Adipose tissue (tissue), 3 donors: ENCODE results near the gene RNASEL. TPM values are rescaled to one million over a fixed set of nuclear protein-coding genes. Genes with fewer than 3 reads are reported as not detected.
"Not testable (repeated sequence)": the region's sequence is repeated elsewhere in the genome, so short reads cannot be mapped to it uniquely, and the experiment has no call there.

Experiments used
- H3K27ac ChIP-seq: one replicate; pipeline ENCODE4 v1.5.1; 2013; ENCODE audit warnings: low read depth, low read length
- WGBS, 3 donors: extraction: QIAGEN DNeasy Blood & Tissue Kit; methylation state at CpG; one replicate each; pipeline ENCODE4 v1.1.7; 2013; 5-methylcytosine and 5-hydroxymethylcytosine counted together
- polyA plus RNA-seq, 3 donors: library from polyadenylated mRNA; stranded (reverse); fragments of 200-250 nt; gene quantifications; one replicate each; pipeline ENCODE4 v1.2.3, GENCODE V29; 2013
- donor health status: healthy with polysubstance abuse.
- donor health status: Bipolar disorder and iron deficiency.
- donor health status: healthy.

RNASEL gene
- polyA plus RNA-seq, 3 donors: 2.0 to 6.1 (median 3.2) TPM

DNA sequence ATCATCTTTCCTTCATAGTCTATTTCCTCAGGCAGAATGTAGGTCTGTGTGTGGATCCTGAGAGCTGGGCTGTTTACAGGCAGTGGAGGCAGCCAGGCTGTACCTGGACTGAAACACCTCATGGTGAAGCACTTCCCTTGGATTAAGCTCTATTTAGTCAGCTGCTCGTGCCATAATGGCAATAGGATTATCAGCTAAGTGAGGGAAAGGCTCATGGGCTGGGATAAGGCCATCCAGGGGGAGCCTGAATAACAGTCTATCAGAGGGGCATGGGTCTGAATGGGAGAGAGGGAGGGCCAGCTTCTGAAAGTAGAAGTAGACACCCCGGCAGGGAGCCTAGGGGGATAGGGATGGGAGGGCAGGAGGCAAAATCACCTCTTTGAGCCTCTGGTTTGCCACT is 8.3 kb downstream of the RNASEL start:
- 89 to 94% (median 94%) methylated on average over 2 of the region's 2 CpGs for WGBS, 3 donors
- no peak overlapping the region for H3K27ac ChIP-seq

DNA sequence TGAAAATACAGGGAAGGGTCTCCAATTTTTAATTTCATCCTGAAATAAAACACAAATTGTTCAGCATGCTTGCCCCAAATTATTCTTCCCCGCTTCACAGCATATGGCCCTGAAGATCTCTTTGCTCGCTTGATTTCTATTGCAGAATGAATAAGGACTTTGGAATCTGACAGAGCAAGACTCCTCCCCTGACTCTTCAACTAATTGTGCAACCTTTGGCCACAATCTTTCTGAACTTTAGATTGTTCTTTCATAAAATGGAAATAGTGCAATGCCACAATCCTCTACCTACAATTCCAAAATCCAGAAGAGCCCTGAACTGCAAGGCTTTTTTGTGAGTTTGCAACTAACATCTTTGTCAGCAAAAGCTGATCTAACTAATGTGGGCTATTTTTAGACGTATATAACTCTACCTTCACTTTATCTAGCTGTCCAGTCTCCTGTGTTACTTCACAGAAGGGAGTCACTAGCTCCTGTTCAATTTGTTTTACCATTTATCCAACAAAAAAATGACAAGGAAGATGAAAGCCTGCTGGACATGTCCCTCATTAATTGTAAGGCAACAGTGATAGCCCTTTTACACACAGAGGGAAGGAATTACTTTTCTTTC is 13.4 kb downstream of the RNASEL start:
- 53 to 72% (median 65%) methylated on average over 3 of the region's 3 CpGs for WGBS, 3 donors
- H3K27ac ChIP-seq: no peak overlapping the region

DNA sequence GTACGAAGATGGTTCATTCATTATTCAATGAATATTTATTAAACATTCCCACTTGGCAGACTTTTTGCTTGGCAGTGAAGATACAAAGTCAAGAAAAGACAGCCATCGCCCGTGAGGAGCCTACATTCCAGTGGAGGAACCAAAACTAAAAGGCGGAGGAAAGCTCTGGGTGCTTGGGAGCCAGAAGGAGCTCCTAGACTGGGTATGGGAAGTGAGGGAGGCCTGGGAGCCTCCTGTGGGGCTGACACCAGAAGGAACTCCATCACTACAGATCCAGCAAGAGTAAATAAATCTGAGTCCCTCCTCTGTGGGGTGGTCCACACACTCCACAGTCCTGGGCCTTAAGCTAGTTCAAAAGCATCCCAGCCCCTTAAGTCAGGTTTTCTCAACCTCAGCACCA is 14.9 kb downstream of the RNASEL start:
- no peak overlapping the region for H3K27ac ChIP-seq
- 95 to 98% (median 97%) methylated on average over 4 of the region's 4 CpGs for WGBS, 3 donors

DNA sequence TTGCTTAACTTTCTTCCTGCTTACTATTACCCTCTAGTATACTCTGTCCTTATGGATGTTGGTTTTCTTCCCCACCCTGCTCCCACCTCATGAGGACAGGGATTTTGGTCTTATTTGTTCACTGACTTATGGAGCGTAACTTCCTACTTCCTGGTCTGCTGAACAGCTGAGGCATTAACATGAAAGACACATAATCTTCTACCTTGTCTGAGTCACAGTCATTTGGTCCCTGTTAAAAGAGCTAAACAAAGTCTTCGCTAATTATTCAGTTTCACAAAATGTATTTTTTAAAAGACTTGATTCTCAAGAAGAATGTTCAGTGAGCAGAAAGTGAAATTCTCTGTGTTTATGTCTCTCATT is 18.5 kb downstream of the RNASEL start:
- WGBS, 3 donors: 75 to 98% (median 93%) methylated on average over 2 of the region's 2 CpGs
- H3K27ac ChIP-seq: no peak overlapping the region

DNA sequence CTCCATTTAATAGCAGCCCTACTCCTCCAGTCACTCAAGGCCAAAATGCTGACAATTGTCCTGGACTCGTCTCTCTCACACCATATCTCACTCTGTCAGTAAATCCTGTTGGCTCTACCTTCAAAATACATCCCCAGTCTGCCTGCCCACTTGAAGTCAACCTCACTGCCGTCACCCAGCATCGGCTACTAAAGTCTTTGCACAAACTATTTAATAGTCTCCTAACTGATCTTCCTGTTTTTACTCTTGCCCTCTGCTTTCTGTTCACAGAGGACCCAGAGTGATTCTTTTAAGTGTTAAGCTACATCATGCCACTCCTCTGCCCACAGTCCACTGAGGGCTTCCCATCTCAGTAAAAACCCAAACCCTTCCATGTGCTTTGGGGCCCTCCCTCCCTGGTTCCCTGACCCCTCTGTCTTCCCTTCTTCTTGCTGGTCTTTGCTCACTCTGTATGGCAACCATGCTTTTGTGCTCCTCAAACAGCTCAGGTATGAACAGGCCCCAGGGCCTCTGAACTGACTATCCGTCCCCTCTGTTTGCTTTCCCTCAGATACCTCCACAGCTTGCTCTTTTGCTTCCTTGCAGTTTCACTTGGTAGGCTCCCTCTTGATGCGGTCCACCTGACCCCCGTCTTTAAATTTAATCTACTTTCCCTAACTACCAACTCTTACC is 19.0 kb downstream of the RNASEL start:
- H3K27ac ChIP-seq: no peak overlapping the region
- 81 to 95% (median 94%) methylated on average over 6 of the region's 6 CpGs for WGBS, 3 donors

DNA sequence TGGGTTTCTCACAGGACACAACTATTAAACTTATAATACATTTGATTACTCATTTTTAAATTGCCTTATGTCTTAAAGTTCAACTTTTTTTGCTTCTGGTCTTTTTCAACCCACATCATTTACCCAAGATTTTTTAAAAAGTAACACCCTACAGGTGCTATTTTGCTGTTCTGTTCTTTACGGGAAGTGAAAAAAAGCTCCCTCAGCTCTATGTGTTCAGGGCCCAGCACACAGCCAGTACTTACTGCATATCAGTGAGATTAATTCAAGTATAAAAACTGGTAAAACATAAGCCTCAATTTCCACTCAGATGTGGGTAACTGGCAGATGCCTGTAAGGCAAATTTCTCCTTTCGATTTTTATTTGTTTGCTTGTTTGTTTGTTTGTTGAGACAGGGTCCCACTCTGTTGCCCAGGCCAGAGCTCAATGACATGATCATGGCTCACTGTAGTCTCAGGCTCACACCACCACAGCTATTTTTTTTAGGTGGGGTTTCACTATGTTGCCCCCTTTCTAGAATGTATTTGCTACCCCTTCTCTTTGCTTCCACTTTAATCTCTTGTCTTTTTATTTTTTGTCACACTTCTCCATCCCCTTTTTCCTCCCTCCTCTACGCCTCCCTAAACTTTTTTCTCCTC is 20.3 kb downstream of the RNASEL start:
- 62 to 93% (median 93%) methylated on average over 3 of the region's 3 CpGs for WGBS, 3 donors
- no peak overlapping the region for H3K27ac ChIP-seq

DNA sequence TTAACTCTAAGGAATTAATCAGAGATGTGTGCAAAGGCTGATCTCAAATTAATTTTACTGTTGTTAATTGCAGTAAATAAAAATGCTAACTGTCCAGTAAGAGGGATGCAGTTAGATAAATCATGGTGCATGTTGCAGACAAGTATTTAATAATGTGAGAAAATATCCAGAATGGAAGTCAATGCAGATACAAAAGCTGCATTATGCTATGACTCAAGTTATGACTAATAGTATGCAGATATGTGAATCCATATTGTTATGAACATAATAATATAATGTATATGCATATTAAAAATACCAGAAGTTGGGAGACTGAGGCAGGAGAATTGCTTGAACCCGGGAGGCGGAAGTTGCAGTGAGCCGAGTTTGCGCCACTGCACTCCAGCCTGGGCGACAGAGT is 21.4 kb downstream of the RNASEL start:
- no peak overlapping the region for H3K27ac ChIP-seq
- 90 to 95% (median 95%) methylated on average over 5 of the region's 5 CpGs for WGBS, 3 donors

DNA sequence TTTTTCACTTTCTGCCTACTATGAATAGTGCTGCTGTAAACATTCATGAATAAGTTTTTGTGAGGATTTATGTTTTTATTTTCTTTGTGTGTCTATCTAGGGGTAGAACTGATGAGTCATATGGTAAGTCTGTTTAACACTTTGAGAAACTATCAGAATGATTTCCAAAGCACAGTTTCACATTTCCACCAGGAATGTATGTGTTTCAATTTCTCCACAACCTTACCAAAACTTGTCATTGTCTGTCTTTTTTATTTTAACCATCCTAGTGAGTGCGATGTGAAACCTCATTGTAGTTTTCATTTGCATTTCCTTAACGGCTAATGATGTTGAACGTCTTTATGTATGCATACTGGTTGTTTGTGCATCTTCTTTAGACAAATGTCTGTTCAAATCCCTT is 23.5 kb downstream of the RNASEL start:
- WGBS, 3 donors: 67 to 90% (median 82%) methylated on average over 3 of the region's 3 CpGs
- no peak overlapping the region for H3K27ac ChIP-seq

DNA sequence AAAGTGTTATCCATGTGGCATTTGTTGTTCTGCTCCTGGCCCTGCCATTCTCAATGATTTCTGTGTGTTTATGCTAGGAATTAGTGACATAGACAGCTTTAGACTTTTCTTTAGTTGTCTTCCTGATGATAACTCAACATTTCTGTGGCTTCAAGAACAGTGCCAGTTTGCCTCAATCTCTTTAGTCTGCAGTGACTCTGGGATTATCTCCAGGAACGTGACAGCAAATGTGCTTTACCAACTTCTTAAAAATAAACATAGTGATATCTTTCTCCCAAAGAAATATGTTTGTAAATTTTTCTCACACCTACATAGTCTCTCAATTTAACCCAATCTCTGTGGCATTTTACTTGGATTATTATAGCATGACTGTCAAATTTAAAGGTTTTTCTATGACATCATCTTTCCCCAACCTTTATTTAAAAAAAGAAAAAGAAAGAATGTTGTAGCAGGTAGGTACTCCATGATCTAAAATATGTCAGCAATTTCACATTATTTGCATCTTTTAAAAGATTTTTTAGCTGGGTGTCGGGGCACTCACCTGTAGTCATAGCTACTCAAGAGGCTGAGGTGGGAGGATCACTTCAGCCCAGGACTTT is 24.6 kb downstream of the RNASEL start:
- H3K27ac ChIP-seq: no peak overlapping the region
- 64 to 83% (median 77%) methylated on average over 2 of the region's 2 CpGs for WGBS, 3 donors

DNA sequence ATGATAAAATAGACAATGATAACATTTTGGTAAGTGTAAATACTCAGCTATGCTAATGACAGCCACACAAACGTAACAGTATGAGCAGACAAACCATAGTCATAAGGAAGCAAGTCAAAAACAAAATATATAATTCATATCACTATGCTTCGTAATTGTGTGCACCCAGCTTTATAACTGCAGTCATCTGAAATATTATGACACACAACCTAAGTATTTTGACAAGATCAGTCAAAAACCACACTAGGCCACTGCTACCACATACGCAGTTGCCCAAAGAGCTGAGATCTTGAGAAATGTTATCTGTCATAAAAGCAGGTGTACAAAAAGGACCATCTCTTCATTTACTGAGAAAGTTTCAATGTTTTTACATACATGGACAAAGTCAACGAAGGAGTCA is 26.0 kb downstream of the RNASEL start:
- WGBS, 3 donors: 90 to 92% (median 91%) methylated on average over 4 of the region's 4 CpGs
- no peak overlapping the region for H3K27ac ChIP-seq

DNA sequence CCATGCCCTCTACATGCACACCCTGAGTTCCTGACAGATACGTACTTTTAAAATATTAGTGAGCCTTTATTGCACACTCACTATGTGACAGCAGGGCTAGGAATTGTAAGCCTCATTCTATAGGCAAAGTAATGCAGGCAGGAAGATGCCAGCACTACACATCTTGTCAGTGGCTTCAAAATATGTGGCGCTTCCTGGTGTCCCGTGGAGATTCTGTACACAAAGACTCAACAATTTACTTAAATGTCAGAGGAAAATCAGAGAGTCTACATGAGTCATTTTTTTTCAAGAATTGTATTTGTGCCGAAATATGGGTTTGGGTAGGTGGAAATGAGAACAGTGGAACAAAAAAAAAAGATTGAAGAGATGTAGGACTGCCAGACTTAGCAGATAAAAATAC is 27.6 kb downstream of the RNASEL start:
- WGBS, 3 donors: 71 to 78% (median 75%) methylated on average over 4 of the region's 4 CpGs
- no peak overlapping the region for H3K27ac ChIP-seq

DNA sequence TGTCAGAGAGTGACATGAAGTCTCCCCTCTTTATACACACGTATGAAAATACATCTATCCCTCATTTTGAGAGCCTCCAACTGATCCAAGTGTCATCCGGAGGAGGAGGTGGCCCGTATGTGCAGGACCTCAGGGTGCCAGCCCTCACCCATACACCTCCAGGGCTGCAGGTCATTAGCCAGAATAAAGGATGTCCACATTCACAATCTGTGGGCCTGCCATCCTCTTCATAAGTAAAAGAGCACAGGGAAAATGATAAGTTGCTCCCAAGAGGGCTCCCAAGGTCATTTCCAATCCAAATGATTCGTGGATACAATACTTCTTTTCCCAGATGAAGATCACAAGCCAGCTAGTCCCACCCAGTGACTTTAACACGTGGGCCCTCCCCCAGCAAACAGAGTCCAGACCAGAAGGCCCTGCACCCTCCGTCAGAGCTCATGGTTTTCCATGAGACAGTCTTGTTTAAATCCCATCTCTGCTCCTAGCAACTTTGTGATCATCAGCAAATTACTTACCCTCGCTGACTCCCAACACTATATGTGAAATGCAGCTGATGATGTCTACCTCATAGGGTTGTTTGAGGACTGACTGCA is 28.6 kb downstream of the RNASEL start:
- no peak overlapping the region for H3K27ac ChIP-seq
- WGBS, 3 donors: 67 to 76% (median 69%) methylated on average over 7 of the region's 7 CpGs

DNA sequence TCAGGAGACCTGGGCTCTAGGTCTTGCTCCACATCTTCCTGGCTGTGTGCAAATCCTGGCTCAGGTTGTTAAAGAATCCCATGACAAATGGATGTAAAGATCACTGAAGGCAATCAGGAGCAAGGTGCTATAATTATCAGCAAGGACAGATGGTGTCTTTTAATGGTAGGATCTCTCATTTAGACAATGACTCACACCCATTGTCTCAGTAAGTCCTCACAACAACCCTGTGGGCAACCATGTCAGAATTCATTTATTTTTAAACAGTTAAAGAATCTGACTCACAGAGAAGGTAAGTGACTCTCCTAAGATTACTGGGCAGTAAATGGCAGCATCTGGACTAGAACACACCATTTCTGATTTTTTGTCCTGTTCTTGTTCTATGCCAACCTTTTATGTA is 32.8 kb downstream of the RNASEL start:
- no peak overlapping the region for H3K27ac ChIP-seq

DNA sequence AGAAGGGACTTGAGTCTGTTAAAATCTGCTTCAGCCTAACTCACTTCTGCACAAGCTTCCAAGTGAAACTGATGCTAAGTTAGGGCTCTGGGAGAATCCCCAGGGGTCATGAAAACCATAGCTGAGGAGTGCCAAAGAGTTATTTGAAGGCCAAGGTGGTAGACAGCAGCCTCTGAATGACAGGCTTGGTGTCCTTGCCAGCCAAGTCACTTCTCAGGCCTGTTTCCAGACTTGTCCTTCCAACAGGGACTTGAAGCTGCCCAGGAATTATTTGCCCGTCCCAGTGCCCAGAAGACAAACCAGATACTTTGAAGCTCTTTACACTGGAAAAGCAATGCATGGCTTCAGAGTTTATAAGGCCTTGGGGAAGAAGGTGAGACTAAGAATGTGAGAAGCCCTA is 33.6 kb downstream of the RNASEL start:
- no peak overlapping the region for H3K27ac ChIP-seq
- 74 to 96% (median 88%) methylated on average over 1 of the region's 1 CpG for WGBS, 3 donors

DNA sequence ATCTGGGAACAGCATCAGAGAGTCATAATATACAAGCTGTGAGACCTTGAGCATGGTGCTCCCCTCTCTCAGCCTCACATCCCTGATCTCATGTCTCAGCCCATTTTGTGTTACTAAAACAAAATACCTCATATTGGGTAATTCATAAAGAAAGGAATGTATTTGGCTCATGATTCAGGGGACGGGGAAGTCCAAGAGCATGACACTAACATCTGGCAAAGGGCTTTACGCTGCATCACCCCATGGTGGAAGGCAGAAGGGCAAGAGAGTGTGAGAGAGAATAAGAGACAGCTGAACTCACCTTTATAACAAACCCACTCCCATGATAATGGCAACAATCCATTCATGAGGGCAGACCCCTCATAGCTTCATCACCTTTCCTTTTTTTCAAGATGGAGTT is 36.5 kb downstream of the RNASEL start:
- WGBS, 3 donors: 87 to 93% (median 88%) methylated on average over 2 of the region's 2 CpGs
- no peak overlapping the region for H3K27ac ChIP-seq

DNA sequence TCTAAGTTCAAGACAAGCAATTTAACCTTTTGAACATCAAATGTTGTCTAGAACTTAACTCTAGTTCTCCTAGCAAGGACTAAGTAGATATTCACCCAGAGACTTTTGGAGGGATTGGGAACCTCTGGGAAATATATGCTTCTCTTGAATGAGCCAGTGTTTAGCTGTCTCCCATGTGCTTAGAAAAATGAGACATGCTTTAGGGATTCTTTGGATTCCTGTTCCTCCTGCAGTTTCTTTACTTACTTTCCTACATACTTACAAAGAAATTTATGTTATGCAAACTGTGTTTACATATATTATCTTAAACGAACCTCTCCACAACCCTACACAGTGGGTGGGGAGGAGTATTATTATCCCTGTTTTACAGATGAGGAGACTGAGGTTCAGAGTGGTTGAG is 39.2 kb downstream of the RNASEL start:
- WGBS, 3 donors: 29 to 54% (median 50%) methylated on average over 1 of the region's 1 CpG
- H3K27ac ChIP-seq: no peak overlapping the region

DNA sequence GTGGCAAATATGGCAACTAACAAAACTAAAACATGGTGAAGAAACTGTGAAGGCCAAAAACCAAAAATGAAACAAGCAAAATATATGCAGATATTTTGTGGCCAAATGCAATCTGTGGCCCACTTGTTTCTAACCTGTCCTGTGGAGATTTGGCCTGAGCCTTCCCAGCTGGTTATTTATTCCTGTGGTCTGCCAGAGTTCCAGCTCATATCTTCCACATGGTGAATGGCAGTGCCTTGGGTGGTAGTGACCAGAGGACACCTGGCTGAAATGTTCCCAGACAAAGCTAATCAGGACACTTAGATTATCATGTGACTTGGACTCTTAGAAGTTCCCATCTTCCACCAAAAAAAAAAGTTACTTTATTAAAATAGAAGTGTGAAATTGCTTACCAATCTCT is 39.7 kb downstream of the RNASEL start:
- no peak overlapping the region for H3K27ac ChIP-seq

DNA sequence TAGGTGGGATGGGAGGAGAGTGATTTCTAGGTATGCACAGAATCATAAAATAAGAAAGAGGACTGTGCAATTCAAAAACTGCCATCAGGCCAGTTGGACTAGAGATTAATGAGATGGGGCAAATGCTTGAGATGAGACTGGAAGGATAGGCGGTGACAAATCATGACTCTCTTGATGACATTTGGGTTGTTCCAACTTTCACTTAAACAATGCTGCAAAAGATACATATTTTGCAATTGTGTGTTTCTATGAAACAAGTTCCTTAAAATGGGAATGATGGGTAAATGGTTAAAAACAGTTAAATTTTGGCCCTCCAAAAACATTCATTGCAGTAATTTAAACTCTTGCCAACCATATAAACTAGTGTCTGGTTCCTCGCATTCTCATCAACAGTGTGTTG is 55.2 kb downstream of the RNASEL start:
- WGBS, 3 donors: 96 to 100% (median 97%) methylated on average over 2 of the region's 2 CpGs

DNA sequence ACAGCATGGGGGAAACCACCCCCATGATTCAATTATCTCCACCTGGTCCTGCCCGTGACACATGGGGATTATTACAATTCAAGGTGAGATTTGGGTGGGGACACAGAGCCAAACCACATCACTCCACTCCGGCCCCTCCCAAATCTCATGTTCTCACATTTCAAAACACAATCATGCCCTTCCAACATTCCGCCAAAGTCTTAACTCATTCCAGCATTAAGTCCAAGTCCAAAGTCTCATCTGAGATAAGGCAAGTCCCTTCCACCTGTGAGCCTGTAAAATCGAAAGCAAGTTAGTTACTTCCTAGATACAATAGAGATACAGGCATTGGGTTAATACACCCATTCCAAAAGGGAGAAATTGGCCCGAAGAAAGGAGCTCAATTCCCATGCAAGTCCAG is 60.9 kb downstream of the RNASEL start:
- WGBS, 3 donors: 71 to 87% (median 85%) methylated on average over 5 of the region's 5 CpGs
- H3K27ac ChIP-seq: not testable (repeated sequence)

More for the DNA sequence above, 55.2 kb downstream of the RNASEL start:
- H3K27ac ChIP-seq: no peak overlapping the region
